HG02870 (cell line): ENCODE data around the gene TRIM15.

Experiments used
- ATAC-seq: cut with Tn5 transposase; IDR thresholded peaks from one replicate; pipeline ENCODE4 v1.9.1; 2021; ENCODE audit warnings: mild to moderate bottlenecking, moderate library complexity; ENCODE audit not compliant: unreplicated experiment

TRIM15 gene

GRCh38 chr6:30194797-30195690, 31.7 kb downstream of the TRIM15 start:
- no peak for ATAC-seq

GRCh38 chr6:30195951-30196350, 32.6 kb downstream of the TRIM15 start:
- ATAC-seq, result no peak

DNA sequence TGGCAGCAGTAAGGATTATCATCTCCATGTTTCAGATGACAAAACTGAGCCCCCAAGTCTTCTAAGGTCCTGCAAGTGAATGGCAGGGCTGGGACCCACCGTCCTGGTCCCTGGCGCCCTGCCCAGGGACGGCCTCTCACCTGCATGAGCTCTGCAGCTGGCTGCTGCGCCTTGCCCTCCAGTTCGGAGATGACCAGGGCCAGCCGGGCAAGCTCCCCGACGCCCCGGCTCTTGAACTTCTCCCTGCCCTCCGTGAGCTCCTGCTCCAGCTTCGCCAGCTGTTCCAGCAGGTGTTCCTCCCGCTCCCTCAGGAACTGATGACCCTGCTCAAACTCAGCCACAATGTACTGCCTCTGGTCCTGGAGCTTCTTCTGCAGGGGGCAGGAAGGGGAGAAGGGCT, 33.0 kb downstream of the TRIM15 start:
- ATAC-seq, result no peak

- ATAC-seq, result no peak
Observed at GRCh38 chr6:30198166-30199084, 35.1 kb downstream of the TRIM15 start.

- peak; percentile 49 for ATAC-seq
Observed at GRCh38 chr6:30200551-30201281, 37.4 kb downstream of the TRIM15 start.

DNA sequence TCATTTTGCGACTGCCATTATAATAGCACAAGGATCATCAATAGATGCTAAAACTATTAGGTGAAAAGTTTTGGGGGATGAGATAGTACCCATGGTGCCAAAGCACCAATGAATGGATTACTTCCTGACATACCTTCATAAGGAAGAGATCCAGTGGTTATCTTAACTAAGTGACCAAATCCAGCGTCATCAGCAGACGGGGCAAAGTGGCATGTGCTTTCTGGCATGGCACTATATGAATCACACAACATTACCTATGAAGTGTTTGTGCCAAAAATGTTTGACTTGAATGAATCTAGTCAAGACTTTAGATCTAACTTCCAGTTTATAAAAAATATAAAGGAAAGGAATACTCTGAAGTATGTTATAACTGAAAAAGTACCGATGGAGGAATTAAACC, 39.0 kb downstream of the TRIM15 start:
- no peak for ATAC-seq

DNA sequence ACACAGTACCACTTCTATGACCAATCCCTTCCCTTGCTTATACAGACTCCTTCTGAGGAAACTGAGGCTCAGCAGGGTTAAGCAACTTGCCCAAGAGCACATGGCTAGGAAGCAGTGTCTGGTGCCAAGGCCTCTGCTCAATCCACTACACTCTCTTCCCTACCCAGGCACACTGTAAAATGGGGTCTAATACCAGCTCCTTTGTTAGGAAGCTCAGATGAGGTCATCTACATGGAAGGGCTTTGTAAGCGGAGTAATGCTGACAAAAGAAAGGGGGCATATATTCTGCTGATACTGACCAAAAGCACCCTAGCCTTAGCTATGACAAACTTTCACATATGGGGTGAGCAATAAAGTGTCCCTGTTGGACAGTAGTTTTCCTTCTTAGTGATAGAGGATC, 40.8 kb downstream of the TRIM15 start:
- no peak for ATAC-seq

DNA sequence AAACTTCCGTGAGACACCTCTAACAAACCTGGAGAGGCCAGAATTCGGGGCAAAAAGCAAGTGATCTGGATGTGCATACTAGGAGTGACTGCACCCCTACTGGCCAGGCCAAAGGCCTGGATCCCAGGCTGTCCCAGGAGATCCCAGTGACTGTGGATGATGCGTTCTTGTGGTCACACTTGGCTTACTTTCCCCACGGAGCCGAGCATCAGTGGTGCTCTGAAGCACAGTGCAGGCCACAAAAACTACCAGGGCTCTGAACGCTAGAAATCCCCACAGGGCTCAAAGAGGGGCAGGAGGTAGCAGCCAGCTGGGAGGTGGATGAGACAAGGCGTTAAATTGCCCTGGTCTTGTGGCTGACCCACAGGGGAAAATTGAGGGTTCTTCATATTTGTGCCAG, 42.8 kb downstream of the TRIM15 start:
- no peak for ATAC-seq

DNA sequence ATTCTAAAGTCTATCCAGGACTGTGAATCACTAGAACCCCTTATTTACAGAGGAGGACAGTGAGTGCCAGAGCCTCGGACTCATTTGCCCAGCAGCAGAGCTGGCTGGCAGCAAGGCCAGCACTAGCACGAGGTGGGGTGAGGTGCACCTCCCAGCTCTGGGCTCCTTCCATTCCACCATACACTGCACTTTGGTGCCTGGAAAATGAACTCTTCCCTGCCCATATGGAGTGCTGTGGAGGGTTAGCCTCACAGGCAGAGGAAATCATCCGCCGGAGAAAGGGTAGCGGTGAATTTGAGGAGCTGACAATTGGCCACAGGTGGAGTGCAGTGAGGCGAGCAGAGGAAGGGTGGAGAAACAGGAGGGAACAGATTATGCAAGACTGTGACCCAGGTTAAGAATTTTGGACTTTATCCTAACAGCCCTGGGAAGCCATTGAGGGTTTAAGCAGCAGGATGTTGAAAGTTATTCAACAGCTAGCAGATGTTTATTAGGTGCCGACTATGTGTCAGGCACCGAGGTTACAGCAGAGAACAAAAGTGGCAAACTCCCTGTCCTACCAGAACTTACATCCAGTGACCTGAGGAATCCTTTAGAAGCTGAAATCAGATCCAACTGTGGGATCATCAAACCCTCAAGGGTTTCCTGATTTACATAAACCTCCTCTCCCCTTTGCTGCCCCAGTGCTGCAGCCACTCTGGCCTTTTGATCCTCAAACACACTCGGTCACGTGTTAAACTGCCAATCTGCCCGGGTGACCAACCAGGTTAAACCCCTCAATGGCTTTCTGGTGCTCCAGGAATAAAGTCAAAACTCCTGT, 43.7 kb downstream of the TRIM15 start:
- ATAC-seq, result no peak

DNA sequence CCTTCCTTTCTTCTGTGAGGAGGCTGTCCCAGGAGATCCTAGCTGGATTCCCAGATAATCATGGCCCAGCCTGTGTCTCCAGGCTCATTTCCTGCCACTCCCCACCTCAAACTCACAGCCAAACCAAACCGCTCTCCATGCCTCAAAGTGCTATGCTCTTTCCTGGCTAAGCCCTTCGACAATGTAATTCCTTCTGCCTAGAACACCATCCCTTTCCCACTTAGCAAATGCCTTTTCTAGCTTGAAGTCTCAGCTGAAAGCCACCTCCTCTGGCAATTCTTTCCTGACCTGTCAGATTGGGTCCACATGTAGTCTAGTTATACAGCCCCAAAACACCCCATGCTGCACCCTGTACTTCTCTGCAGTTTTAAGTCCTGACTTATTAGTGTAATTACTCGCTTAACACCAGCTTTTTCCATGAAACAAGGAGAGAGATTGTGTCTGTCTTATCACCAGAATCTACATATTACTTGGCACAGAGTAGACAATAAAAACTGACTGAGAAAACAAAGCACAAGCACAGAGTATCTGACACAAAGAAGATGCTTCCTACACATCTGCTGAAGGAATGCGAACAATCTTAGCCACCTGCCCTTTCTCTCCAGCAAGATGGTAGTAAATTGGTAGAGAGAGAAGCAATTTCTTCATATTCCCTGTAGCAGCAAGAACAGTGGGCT, 44.4 kb downstream of the TRIM15 start:
- no peak for ATAC-seq

GRCh38 chr6:30211306-30211705, 48.0 kb downstream of the TRIM15 start:
- no peak for ATAC-seq

DNA sequence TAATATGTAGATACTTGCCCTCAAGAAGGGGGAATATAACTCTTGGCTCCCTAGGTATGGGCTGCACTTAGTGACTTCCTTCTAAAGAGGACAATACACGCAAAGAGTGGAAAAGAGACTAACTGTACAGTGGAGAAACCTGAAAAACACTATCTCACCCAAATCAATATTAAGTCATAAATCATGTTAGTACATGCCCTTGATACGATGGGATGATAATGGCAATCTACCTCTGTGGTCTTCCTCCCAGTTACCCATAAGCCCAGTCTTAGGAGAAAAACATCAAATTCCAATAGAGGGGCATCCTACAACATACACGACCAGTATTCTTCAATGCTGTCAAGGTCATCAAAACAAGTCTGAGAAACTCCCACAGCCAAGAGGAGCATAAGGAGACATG, 48.6 kb downstream of the TRIM15 start:
- no peak for ATAC-seq

DNA sequence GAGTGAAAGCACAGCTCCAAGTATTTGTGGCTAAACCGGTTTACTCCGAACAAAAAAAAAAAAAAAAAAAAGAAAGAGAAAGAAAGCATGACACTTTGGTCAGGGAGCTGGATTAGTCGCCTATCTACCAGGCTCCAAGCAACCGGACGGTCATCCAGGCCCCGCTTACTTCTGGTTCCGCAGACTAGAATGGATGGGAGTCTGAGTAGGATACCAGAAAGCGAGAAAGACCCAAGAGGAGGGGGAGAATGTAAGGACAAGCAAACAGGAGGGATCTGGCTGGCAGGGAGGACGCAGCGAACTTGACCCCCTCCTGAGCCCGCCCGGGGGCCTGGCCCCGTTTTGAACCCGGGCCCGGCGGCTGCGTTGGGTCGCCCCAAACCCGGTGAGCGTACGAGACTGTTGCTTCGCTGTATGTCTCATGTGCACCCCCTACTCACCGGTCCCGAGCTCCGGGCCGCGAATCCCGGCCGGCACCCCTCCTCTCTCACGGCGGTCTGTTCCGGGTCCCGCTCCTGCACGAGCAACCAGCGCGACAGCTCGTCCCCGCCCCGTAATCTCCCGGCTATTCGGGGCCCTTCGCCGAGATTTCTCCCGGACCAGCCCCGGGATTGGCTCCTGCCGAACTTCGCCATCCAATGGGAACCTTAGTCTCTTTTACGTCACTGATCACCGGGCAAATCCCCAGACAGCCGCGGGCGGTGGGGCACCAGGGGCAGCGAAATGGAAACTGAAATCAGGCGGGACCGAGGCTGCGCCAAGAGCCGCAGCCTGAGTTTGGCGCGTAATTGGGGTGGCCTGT, 49.7 kb downstream of the TRIM15 start, which contains the start of gene TRIM26:
TSS of gene TRIM26 (minus strand) at position 542 of the 802 bp plus-strand sequence. CDS start 14,303 bp downstream, outside the sequence.
- peak; percentile 85 for ATAC-seq

DNA sequence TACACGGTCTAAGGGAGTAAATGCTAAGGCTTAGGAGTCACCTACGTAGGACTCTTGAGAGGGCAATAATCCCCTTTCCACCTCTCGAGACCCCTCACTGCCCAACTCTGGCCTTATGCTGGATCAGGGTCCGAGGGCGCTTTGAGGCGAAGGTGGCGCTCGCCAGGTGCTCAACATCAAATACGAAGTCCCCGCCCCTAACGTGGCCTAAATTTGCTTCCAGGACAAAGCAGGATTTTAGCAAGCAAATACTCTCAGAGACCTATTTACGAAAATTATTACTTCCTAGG, 50.3 kb downstream of the TRIM15 start:
- ATAC-seq, result no peak

- peak; percentile 53 for ATAC-seq
Observed at GRCh38 chr6:30213957-30214656, 50.8 kb downstream of the TRIM15 start.

- no peak for ATAC-seq
Observed at GRCh38 chr6:30214657-30214982, 51.3 kb downstream of the TRIM15 start.

DNA sequence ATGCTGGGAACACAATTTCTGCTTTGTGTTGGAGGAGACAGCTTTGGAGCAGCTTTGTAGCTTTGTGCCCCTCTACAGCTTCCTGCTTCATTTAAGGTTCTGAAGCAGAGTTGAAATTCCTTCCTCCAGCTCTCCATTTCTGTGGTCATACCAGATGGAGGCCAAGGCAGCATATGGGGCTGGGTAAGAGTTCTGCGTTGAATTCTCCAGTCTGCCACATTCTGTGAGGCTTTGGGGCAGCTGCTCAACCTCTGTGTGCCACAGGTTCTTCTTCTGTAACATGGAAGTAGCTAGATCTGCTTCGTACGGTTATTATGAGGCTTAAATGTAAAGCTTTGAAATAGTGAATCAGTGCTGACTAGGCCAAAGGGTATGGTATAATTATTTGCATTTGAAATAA, 52.8 kb downstream of the TRIM15 start:
- no peak for ATAC-seq

GRCh38 chr6:30219244-30219643, 55.9 kb downstream of the TRIM15 start:
- ATAC-seq, result no peak
